ENCODE data around the gene BLOC1S6. TPM values are rescaled to one million over a fixed set of nuclear protein-coding genes. Genes with fewer than 3 reads are reported as not detected.

BLOC1S6 gene
- 54.4 and 60.0 TPM in 2 replicates for total RNA-seq
- long read RNA-seq, full-length matches to known transcripts, result 131 of 138 reads
- long read RNA-seq, partial matches to known transcripts, result 4 of 138 reads
- long read RNA-seq, other reads (novel, unspliced or antisense), result 3 of 138 reads

GRCh38 chr15:45587095-45587862 is at the start of gene BLOC1S6:
Gene BLOC1S6, plus strand, starts transcription at chr15:45587379. Its CDS starts 65 bp downstream, at chr15:45587444.
- H3K27me3 Mint-ChIP-seq (ENCODE audit: low read depth), result no peaks in the 10 kb centered on the region
- H3K27ac Mint-ChIP-seq (ENCODE audit: unreplicated experiment), result peak within 1 kb of the TSS; percentile 100
- H3K9me3 Mint-ChIP-seq, result no peaks in the 10 kb centered on the region
- TF ChIP-seq, protein P1, sequence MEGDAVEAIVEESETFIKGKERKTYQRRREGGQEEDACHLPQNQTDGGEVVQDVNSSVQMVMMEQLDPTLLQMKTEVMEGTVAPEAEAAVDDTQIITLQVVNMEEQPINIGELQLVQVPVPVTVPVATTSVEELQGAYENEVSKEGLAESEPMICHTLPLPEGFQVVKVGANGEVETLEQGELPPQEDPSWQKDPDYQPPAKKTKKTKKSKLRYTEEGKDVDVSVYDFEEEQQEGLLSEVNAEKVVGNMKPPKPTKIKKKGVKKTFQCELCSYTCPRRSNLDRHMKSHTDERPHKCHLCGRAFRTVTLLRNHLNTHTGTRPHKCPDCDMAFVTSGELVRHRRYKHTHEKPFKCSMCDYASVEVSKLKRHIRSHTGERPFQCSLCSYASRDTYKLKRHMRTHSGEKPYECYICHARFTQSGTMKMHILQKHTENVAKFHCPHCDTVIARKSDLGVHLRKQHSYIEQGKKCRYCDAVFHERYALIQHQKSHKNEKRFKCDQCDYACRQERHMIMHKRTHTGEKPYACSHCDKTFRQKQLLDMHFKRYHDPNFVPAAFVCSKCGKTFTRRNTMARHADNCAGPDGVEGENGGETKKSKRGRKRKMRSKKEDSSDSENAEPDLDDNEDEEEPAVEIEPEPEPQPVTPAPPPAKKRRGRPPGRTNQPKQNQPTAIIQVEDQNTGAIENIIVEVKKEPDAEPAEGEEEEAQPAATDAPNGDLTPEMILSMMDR (conservative IDR thresholded peaks at IDR 0.05), result no peak
- peaks cover 30% of the 10 kb centered on the region for H3K4me1 Mint-ChIP-seq
- no peaks in the 10 kb centered on the region for H3K36me3 Mint-ChIP-seq (ENCODE audit: low read depth)
- H3K4me3 Mint-ChIP-seq, result peak within 1 kb of the TSS; percentile 100
- peak; percentile 87 for DNase-seq (ENCODE audit: low read depth, low spot score)

- TF ChIP-seq, protein P1 (conservative IDR thresholded peaks at IDR 0.05), result no peak
- Mint-ChIP-seq H3K36me3 (ENCODE audit: low read depth) (no peaks in the 10 kb centered on the region), H3K27me3 (ENCODE audit: low read depth) (no peaks in the 10 kb centered on the region), H3K9me3 (no peaks in the 10 kb centered on the region), H3K4me1 (peaks cover 13% of the 10 kb centered on the region), H3K27ac (ENCODE audit: unreplicated experiment) (no peak overlapping the region), H3K4me3 (no peak overlapping the region)
- no peak for DNase-seq (ENCODE audit: low read depth, low spot score)
Observed at GRCh38 chr15:45539680-45540079, 47.5 kb upstream of the BLOC1S6 start.

GRCh38 chr15:45540531-45540930 is 46.6 kb upstream of the BLOC1S6 start:
- no peak for DNase-seq (ENCODE audit: low read depth, low spot score)
- Mint-ChIP-seq H3K9me3 (no peaks in the 10 kb centered on the region), H3K36me3 (ENCODE audit: low read depth) (no peaks in the 10 kb centered on the region), H3K27me3 (ENCODE audit: low read depth) (no peaks in the 10 kb centered on the region), H3K4me1 (peaks cover 5% of the 10 kb centered on the region), H3K27ac (ENCODE audit: unreplicated experiment) (no peak overlapping the region), H3K4me3 (no peak overlapping the region)
- TF ChIP-seq, protein P1 (conservative IDR thresholded peaks at IDR 0.05), result no peak

DNA sequence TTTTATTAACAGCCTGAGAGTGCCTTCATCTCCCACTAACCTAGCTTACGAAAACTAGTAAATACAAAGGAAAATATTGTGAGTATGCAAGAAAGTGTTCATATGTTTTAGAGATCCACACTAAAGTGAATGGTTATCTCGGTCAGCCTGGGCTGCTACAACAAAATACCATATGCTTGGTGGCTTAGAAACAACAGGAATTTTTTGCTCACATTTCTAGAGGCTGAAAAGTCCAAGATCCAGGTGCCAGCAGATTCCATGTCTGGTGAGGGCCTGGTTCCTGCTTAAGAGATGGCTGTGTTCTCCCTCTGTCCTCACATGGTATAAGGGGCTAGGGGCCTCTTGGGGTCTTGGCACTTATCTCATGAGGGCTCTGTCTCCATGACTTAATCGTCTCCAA is 44.1 kb upstream of the BLOC1S6 start:
- DNase-seq (ENCODE audit: low read depth, low spot score), result no peak
- Mint-ChIP-seq H3K27ac (ENCODE audit: unreplicated experiment) (no peak overlapping the region), H3K9me3 (no peaks in the 10 kb centered on the region), H3K36me3 (ENCODE audit: low read depth) (no peaks in the 10 kb centered on the region), H3K4me1 (no peaks in the 10 kb centered on the region), H3K27me3 (ENCODE audit: low read depth) (no peaks in the 10 kb centered on the region), H3K4me3 (no peak overlapping the region)
- TF ChIP-seq, protein P1 (conservative IDR thresholded peaks at IDR 0.05), result no peak

DNA sequence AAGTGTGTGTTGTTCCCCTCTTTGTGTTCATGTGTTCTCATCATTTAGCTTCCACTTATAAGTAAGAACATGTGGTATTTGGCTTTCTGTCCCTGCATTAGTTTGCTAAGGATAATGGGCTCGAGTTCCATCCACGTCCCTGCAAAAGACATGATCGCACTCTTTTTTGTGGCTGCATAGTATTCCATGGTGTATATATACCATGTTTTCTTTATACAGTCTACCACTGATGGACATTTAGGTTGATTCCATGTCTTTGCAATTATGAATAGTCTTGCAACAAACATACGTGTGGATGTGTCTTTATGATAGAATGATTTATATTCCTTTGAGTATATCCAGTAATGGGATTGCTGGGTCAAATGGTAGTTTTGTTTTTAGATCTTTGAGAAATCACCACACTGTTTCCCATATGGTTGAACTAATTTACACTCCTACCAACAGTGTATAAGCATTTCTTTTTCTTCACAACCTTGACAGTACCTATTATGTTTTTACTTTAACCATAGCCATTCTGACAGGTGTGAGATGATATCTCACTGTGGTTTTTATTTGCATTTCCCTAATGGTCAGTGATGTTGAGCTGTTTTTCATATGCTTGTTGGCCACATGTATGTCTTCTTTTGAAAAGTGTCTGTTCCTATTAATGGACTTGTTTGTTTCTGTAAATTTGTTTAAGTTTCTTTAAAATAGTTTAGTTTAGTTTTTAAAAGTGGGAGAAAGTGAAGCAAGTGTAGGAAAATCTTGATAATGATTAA is 42.7 kb upstream of the BLOC1S6 start:
- Mint-ChIP-seq H3K4me3 (no peak overlapping the region), H3K27ac (ENCODE audit: unreplicated experiment) (no peak overlapping the region), H3K36me3 (ENCODE audit: low read depth) (no peaks in the 10 kb centered on the region), H3K9me3 (no peaks in the 10 kb centered on the region), H3K27me3 (ENCODE audit: low read depth) (no peaks in the 10 kb centered on the region), H3K4me1 (no peaks in the 10 kb centered on the region)
- TF ChIP-seq, protein P1 (conservative IDR thresholded peaks at IDR 0.05), result no peak
- no peak for DNase-seq (ENCODE audit: low read depth, low spot score)

Data from neural crest cell (in vitro differentiated cells).